CD4-positive, alpha-beta T cell treated with Interleukin-6 for 4 hours (primary cell): ENCODE measurements around the gene RIMKLA.
A peak's percentile ranks its signal among the peaks of the same experiment; 100 is the strongest.

Experiments used
- DNase-seq: peaks from one replicate; pipeline ENCODE4 v3.0.0-alpha.2; 2020; ENCODE audit warnings: mixed read lengths

The RIMKLA gene

DNA sequence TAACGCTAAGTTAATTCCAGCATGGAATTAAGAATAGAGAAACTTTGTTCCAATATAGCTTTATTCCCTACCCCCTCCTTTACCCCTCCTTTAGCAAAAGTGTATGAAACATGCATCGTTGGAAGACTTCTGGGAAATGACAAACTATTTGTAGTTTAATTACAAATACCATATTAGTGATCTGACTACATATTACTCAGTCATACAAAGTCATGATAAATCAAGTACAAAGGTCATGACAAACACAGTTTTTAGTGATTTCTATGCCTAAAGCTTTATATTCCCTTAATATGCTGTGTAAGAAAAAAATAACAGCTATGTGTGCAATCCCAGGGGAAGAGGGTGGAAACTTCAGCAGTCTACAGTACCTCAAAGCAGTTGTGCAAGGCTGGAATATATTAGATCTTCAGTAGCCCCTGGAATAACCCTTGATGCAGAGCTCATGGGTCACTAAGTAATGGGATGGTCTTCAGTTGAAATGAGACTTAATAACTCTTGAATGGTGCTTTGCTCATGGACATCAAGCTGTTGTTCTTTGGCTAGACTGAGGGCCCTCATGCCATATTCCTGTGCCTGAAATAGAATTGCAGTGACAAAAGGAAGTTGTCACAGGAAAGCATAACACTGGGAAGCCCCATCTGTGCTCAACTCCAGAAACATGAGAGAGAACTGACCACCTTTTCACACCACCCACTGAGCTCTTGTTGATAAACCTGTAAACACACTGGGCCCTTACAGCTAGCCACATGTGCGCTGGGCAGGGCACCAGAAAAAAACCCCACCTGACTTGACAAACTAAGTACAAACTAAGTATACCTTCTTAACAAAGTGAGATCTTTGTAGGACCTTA is 49.9 kb downstream of the RIMKLA start:
- no peak for DNase-seq

GRCh38 chr1:42431514-42431913 is 50.9 kb downstream of the RIMKLA start:
- no peak for DNase-seq

GRCh38 chr1:42432714-42433113 is 52.1 kb downstream of the RIMKLA start:
- DNase-seq = no peak

DNA sequence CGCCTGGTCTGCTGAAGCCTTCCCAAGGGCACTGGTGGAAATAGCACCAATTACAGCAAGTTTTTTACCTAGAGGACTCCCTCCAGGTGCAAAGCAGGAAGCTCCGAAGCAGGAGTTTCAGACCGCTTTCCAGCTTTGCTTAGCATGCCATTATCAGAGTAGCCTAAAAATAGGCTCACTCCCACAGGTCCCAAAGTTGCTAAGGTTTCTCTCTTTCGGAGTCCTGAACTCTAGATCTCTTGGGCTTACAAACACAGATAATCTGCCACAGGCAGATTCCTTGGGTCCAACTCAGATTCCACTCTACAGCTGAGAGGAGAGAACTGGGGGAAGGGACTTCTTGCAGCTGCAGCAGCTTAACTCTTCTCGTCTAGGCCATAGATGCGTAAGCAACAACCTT is 52.8 kb downstream of the RIMKLA start:
- no peak for DNase-seq

GRCh38 chr1:42434340-42434739 is 53.7 kb downstream of the RIMKLA start:
- DNase-seq = no peak

- DNase-seq = no peak
Observed at GRCh38 chr1:42439940-42440339, 59.3 kb downstream of the RIMKLA start.

- DNase-seq = no peak
Observed at GRCh38 chr1:42442662-42443061, 62.1 kb downstream of the RIMKLA start.

DNA sequence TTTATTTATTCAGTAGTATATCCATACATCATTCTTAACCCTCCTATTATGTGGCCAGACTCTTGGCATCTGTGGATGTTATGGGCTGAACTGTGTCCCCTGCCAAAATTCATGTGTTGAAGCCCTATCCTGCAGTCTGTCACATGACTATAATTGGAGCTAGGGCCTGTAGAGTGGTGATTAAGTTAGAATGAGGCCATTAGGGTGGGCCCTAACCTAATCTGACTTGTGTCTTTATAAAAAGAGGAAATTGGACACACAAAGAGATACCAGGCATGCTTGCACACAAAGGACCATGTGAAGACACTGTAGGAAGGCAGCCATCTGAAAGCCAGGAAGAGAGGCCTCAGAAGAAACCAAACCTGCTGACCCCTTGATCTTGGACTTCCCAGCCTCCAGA is 68.7 kb downstream of the RIMKLA start:
- no peak for DNase-seq

DNA sequence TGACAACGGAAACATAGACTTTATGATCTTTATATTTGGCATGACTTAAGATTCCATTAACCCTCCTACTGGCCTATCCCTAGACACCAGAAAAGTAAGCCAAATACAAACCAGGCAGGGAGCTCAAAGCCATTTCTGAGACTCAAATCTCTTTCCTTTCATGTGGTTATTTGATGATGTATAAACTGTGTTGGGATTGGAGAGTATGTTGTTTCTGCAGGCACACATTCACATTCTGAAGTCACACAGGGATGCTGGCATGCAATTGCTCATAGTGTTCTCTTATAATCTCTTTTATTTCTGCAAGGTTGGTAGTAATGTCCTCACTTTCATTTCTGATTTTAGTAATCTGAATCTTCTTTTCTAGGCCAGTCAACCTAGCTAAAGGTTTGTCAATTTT is 69.5 kb downstream of the RIMKLA start:
- DNase-seq = no peak

- no peak for DNase-seq
Observed at GRCh38 chr1:42453386-42453785, 72.8 kb downstream of the RIMKLA start.

DNA sequence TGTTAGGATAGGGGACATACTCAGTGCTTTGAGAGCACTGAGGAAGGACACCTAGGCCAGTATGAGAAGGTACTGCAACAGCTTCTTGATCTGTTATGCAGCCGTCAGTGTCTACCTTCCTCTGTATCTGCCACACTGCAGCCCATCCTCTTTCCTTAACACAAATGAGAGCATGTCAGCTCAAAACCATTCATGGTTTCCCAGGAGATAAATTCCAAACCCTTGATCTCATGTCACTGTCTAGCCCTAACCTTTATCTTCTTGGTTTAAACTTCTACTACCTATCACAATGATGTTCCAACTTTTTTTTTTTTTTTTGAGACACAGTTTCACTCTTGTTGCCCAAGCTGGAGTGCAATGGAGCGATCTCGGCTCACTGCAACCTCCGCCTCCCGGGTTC is 73.8 kb downstream of the RIMKLA start:
- no peak for DNase-seq

DNA sequence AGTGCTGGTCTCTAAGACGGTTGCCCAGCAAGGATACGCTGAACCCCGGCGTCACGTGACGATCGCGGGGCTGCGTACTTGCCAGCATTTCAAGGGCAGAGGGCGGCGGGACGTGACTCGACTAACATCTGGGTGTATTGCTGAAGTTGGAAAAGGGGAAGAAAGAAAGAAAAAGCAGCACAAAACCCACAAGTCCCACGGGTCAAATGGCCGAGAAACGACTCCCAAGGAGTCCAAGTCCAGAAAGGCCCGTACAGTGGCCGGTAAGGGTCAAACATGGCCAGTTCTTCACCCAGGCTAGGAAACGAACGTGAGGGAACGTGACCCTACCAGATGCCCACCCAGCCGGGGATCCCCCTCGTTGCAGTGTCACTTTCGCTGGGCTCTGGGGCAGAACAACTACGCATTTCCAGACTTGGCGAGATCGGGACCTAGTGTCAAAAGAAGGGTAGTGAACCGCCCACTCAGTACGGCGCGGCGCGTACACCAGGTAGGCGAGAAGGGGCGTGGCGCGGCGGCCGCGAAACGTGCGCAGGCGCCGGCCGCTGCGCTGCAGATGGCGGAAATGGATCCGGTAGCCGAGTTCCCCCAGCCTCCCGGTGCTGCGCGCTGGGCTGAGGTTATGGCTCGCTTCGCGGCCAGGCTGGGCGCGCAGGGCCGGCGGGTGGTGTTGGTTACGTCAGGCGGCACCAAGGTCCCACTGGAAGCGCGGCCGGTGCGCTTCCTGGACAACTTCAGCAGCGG is 75.6 kb downstream of the RIMKLA start, which contains the start of the genes PPCS and ZMYND12:
PPCS (plus strand) TSS at position 534 of the 744 bp plus-strand sequence; CDS start at position 557, 23 bp downstream.
ZMYND12 (minus strand) TSS at position 13 of the 744 bp plus-strand sequence. CDS start 25 bp downstream, outside the sequence.
- peak; percentile 92 for DNase-seq

GRCh38 chr1:42456754-42457089 is 76.1 kb downstream of the RIMKLA start:
- DNase-seq = peak; percentile 71

DNA sequence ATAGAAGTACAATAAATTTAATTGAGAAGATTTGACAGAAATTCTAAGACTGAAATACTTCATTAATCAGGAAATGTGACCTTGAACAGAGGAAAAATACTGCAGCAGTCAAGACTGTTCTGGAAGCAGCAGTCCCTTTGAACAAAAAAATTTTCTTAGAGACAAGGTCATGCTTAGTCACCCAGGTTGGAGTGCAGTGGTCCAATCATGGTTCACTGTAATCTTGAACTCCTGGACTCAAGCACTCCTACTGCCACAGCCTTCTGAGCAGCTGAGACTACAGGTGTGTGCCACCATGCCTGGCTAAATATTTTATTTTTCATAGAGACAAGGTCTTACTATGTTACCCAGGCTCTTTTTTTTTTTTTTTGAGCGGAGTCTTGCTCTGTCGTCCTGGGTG is 80.6 kb downstream of the RIMKLA start:
- DNase-seq = no peak

DNA sequence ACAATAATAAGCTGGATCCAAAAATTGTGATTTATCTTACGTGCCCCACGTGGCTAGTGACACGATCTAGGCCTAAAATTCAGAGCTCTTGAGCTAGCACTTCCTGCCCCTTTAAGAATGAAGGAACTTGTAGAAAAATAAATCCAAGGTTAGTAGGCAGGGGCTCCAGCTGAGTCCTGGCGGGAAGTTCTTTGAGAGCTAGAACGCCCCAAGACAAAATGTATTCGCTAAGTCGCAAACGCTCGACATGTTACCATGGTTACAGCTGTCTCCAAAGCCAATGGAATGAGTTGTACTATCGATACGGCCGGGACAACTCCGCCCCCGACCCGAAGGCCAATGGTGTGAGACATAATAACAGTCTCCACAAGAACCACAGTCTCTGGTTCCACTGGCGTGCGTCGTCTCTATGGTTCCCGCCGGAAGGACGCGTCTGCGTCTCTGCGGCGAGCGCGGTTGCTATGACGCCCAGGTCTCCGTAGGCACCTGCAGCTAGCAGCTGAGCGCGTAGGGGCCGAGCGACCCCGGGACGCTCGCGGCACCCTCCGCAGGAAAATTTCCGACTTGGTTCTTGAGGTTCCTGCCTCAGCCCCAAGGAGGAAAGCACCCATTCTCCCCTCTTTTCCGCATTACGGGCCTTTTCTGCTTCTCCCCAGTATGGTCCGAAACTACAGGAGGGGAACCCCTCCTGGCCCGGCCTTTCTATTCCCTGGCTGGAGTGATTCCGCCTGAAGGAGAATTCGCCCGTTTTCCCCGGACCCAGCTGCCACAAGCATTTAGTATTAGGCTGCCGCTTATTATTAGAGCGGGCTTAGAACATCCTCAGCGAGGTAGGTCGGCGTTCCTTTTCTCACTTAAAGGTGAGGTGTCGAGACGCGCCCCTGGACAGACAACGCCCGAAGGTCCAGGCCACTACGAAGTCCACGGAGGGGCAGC is 82.5 kb downstream of the RIMKLA start, which contains the start of gene CCDC30:
CCDC30 (plus strand) TSS at position 459 of the 936 bp plus-strand sequence. CDS start 17,266 bp downstream, outside the sequence.
- DNase-seq = peak; percentile 97

- no peak for DNase-seq
Observed at GRCh38 chr1:42463921-42464320, 83.3 kb downstream of the RIMKLA start.

DNA sequence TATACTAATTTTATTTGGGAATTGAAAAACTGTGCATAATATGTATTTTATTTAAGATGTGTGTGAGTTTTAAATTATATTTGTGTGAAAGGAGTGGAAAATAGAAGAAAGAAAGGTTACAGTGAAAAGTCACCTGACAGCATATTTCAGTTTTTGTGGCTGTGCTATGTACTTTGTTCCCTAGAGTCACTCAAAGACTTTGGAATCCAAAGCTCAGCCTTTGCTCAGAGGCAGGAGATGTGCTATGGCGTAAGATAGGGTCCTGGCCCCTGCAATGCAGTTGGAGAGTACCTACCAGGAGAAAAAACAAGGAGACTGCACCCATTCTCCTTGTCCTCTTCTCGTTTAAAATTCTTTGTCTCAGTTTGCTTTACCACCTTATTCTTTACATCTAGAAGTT is 85.4 kb downstream of the RIMKLA start:
- DNase-seq = no peak

GRCh38 chr1:42469727-42470126 is 89.1 kb downstream of the RIMKLA start:
- no peak for DNase-seq
